Measurements from ENCODE around the gene ESR1. TPM values are rescaled to one million over a fixed set of nuclear protein-coding genes. Genes with fewer than 3 reads are reported as not detected.

The ESR1 gene
- total RNA-seq, 4 donors from 2014 or later = 0.83 to 1.8 (median 1.3) TPM

DNA sequence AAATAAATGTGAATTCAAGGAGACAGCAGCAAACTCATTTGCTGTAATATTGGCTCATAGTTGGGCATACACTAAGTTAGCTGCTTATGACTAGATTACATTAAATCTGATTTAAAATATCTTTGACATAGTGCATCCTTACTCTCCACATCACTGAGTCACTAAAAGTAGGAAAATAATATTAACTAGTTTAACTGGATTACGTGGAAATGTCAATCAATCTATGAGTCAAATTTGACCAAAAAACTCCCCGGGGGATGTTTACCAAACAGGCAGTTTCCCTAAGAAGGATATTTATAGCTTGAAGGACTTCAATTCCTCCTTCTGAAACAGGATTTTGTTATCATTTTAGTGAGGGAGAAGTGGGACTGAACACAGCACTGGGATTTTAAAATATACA lies 366.5 kb downstream of the ESR1 start:
- H3K4me3 ChIP-seq = no peak overlapping the region
- TF ChIP-seq POLR2AphosphoS5 (IDR thresholded peaks at IDR 0.05) = no peak
- no peak for TF ChIP-seq POLR2A (IDR thresholded peaks at IDR 0.05; ENCODE audit: low read depth)
- TF ChIP-seq EP300 (IDR thresholded peaks at IDR 0.05) = no peak
- TF ChIP-seq CTCF (IDR thresholded peaks at IDR 0.05) = no peak
- no peaks in the 10 kb centered on the region for H3K27me3 ChIP-seq
- peaks cover 14 to 67% (median 31%) of the 10 kb centered on the region in 4 donors for H3K36me3 ChIP-seq
- H3K27ac ChIP-seq (replicated peaks in 1 of 4) = no peak overlapping the region
- H3K9me3 ChIP-seq = no peaks in the 10 kb centered on the region
- DNase-seq (ENCODE audit: extremely low spot score) = no peak
- H3K4me1 ChIP-seq = no peaks in the 10 kb centered on the region
- 88% methylated on average over 2 of the region's 2 CpGs for WGBS
- intact Hi-C loops (cut with DNase I) = no loop called here

- TF ChIP-seq POLR2AphosphoS5 (IDR thresholded peaks at IDR 0.05) (no peak), EP300 (IDR thresholded peaks at IDR 0.05) (no peak), CTCF (IDR thresholded peaks at IDR 0.05) (no peak), POLR2A (IDR thresholded peaks at IDR 0.05; ENCODE audit: low read depth) (no peak)
- Histone ChIP-seq H3K4me1 (no peaks in the 10 kb centered on the region), H3K9me3 (no peaks in the 10 kb centered on the region), H3K4me3 (no peak overlapping the region), H3K27me3 (no peaks in the 10 kb centered on the region), H3K27ac (replicated peaks in 1 of 4) (no peak overlapping the region), H3K36me3 (peaks cover 14 to 74% (median 33%) of the 10 kb centered on the region in 4 donors)
- no peak for DNase-seq (ENCODE audit: extremely low spot score)
- intact Hi-C loops (cut with DNase I) = no loop called here
- 81% methylated on average over 4 of the region's 4 CpGs for WGBS
Measured at GRCh38 chr6:152176268-152176667, 368.8 kb downstream of the ESR1 start.

Data from esophagus muscularis mucosa (tissue), 4 donors.